HFFc6 (cell line): ENCODE data around the gene PSAPL1. TPM values are rescaled to one million over a fixed set of nuclear protein-coding genes. Genes with fewer than 3 reads are reported as not detected.

ENCODE experiments used
- DNase-seq: peaks from one replicate; pipeline ENCODE4 v3.0.0-alpha.2; 2018
- H3K27ac Mint-ChIP-seq: 2 replicates; pipeline ENCODE4 v1.8.0; 2020; ENCODE audit warnings: mild to moderate bottlenecking, mixed read lengths
- H3K27me3 Mint-ChIP-seq: 2 replicates; pipeline ENCODE4 v1.8.0; 2021; ENCODE audit warnings: mild to moderate bottlenecking, moderate library complexity, mixed read lengths; ENCODE audit not compliant: insufficient read depth
- H3K36me3 Mint-ChIP-seq: 2 replicates; pipeline ENCODE4 v1.8.0; 2021; ENCODE audit warnings: low read depth, mixed read lengths
- H3K4me1 Mint-ChIP-seq: 2 replicates; pipeline ENCODE4 v1.8.0; 2020; ENCODE audit warnings: low read depth, mixed read lengths
- H3K4me3 Mint-ChIP-seq: 2 replicates; pipeline ENCODE4 v1.8.0; 2020; ENCODE audit warnings: mild to moderate bottlenecking, moderate library complexity, mixed read lengths
- H3K9me3 Mint-ChIP-seq: 2 replicates; pipeline ENCODE4 v1.8.0; 2020; ENCODE audit warnings: mild to moderate bottlenecking, mixed read lengths
- total RNA-seq, 6 experiments: library from RNA; stranded (reverse); fragmentation: NEBNext Ultra II Directional; extraction: Animal tissue kit (Norgen Biotek cat#: 25700); gene quantifications; 2 replicates in 1 of 6; 3 replicates in 5 of 6; pipeline ENCODE4 v1.2.3, GENCODE V29; 2021
- TF ChIP-seq, protein P1 (sequence below): fragments of 200-600 bp; sonication (generic); IDR thresholded peaks from 2 replicates; pipeline ENCODE4 v1.5.0; 2021; ENCODE audit warnings: antibody characterized with exemption, mild to moderate bottlenecking

The PSAPL1 gene
- total RNA-seq, 6 experiments from 2014 or later, result not detected

DNA sequence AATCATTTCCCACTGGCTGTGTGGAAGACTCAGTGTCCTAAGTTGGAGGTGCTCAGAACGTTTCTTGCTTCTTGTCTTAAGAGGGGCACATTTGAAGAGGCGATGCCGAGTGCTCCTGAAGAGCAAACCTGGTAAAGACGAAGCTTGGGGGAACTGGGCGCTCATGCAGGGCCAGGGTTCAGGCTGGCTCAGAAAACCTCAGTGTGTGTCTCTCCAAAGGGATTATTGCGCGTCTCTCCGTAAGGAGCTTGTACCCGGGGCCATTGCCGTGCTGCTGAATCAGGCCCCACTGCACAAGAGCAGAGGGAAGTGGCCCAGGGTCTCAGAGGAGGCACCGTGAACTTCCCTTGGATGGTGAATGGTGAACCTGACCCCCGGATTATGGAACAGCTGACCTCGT, 44.4 kb downstream of the PSAPL1 start:
- H3K27me3 Mint-ChIP-seq, result peaks cover 35% of the 10 kb centered on the region
- H3K36me3 Mint-ChIP-seq, result peaks cover 3% of the 10 kb centered on the region; the same call in 1 of the 2 replicates
- no peak overlapping the region for H3K4me3 Mint-ChIP-seq
- DNase-seq, result no peak
- no peak overlapping the region for H3K27ac Mint-ChIP-seq
- TF ChIP-seq, protein P1, sequence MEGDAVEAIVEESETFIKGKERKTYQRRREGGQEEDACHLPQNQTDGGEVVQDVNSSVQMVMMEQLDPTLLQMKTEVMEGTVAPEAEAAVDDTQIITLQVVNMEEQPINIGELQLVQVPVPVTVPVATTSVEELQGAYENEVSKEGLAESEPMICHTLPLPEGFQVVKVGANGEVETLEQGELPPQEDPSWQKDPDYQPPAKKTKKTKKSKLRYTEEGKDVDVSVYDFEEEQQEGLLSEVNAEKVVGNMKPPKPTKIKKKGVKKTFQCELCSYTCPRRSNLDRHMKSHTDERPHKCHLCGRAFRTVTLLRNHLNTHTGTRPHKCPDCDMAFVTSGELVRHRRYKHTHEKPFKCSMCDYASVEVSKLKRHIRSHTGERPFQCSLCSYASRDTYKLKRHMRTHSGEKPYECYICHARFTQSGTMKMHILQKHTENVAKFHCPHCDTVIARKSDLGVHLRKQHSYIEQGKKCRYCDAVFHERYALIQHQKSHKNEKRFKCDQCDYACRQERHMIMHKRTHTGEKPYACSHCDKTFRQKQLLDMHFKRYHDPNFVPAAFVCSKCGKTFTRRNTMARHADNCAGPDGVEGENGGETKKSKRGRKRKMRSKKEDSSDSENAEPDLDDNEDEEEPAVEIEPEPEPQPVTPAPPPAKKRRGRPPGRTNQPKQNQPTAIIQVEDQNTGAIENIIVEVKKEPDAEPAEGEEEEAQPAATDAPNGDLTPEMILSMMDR, result no peak
- H3K4me1 Mint-ChIP-seq, result peaks cover 13% of the 10 kb centered on the region
- H3K9me3 Mint-ChIP-seq, result peaks cover 8% of the 10 kb centered on the region

DNA sequence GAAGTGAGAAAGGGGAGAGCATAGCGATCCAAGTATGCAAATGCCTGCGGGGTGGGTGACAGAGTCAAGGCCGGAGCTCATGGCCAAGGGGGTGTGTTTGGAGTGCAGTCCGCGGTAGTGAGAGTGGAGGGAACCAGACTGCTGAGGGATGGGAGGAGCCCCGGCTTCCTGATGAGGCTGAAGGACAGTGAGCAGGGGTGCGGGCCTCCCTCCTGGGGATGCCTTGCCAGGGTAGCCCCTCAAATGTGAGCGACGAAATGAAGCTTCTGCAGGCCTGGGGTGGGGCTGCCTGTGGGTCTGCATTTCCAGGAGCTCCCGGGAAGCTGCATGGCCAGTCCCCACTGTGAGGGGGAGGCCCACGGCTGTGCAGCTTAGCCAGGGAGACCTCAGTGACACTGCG, 45.0 kb downstream of the PSAPL1 start:
- Mint-ChIP-seq H3K27ac (no peak overlapping the region), H3K4me1 (peaks cover 13% of the 10 kb centered on the region), H3K4me3 (no peak overlapping the region), H3K36me3 (peaks cover 3% of the 10 kb centered on the region; the same call in 1 of the 2 replicates), H3K9me3 (peaks cover 8% of the 10 kb centered on the region), H3K27me3 (peaks cover 35% of the 10 kb centered on the region)
- TF ChIP-seq, protein P1, result no peak
- no peak for DNase-seq

DNA sequence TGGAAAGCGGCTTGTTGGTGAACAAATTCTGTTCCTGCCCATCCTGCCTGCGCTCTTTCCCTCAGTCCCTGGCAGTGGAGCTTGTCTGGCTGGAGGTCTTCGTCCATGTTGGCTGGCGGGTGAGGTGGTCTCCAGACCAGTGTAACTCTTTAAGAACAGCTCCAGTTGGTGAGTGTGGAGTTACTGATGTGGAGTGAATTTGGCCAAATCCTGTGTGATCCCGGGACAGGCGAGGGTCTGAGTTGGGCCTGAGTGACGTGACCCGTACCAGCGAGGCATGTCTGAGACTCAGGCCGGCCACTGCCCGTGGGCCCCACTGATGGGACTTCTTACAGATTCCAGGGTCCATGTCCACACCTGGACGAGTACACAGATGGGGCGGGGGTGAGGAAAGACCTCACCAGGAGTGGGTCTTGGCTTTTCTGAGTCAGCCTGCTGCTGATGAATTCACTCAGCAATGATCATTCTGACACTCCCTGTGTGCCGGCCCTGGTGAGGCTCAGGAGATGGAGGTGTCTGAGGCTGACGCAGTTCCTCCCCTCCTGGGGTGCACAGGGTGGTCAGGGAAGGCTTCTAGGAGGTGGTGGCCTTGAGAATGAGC, 45.5 kb downstream of the PSAPL1 start:
- Mint-ChIP-seq H3K4me1 (peaks cover 13% of the 10 kb centered on the region), H3K9me3 (peaks cover 8% of the 10 kb centered on the region), H3K36me3 (peaks cover 3% of the 10 kb centered on the region; the same call in 1 of the 2 replicates), H3K27ac (no peak overlapping the region), H3K4me3 (no peak overlapping the region), H3K27me3 (peaks cover 38% of the 10 kb centered on the region)
- TF ChIP-seq, protein P1, result no peak
- no peak for DNase-seq

DNA sequence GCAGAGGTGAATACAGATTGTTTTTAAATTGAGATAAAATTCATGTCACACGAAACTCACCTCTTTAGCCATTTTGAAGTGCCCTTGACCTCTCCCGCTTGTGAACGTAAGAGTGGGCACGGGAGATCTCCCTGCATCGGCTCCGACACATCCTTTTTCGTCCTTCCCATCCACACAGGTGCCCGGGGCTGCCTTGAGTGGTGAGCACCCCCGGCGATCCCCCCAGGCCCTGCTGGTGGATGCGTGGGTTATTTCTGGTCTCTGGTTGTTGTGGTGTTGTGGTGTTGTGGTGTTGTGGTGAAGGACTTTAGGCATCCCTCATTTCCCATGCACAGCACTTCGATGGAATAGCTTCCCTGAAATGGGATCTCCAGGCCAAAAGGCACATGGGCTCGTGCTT, 46.1 kb downstream of the PSAPL1 start:
- Mint-ChIP-seq H3K9me3 (peaks cover 8% of the 10 kb centered on the region), H3K36me3 (peaks cover 3% of the 10 kb centered on the region; the same call in 1 of the 2 replicates), H3K27ac (no peak overlapping the region), H3K27me3 (peaks cover 37% of the 10 kb centered on the region), H3K4me1 (peaks cover 11% of the 10 kb centered on the region), H3K4me3 (no peak overlapping the region)
- TF ChIP-seq, protein P1, result no peak
- DNase-seq, result no peak

DNA sequence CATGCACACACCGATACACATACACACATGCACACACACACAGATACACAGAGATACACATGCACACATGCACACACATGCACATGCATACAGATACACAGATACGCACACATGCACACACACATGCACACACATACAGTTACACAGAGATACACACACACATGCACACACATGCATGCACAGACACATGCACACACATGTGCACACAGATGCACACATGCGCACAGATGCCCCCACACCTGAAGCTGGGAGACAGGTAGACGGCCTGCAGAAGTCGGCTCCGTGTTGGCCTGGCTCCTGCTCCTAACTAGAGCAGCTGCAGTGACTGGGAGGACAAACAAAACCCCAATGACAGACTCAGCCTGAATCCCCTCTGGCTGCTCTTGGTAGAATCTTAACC, 46.8 kb downstream of the PSAPL1 start:
- H3K4me3 Mint-ChIP-seq, result no peak overlapping the region
- peaks cover 3% of the 10 kb centered on the region; the same call in 1 of the 2 replicates for H3K36me3 Mint-ChIP-seq
- peaks cover 4% of the 10 kb centered on the region for H3K4me1 Mint-ChIP-seq

More for the DNA sequence above, 46.8 kb downstream of the PSAPL1 start:
- Mint-ChIP-seq H3K9me3 (peaks cover 8% of the 10 kb centered on the region), H3K27ac (no peak overlapping the region), H3K27me3 (peaks cover 36% of the 10 kb centered on the region)
- TF ChIP-seq, protein P1, result no peak
- no peak for DNase-seq
